Stomach smooth muscle (tissue), 2 donors: ENCODE measurements around the gene CHKB.

Experiments used
- H3K27ac ChIP-seq: one replicate; pipeline ENCODE4 v1.7.0; 2013; ENCODE audit warnings: mild to moderate bottlenecking, low read length, inconsistent platforms
- H3K27me3 ChIP-seq, 2 donors: one replicate each; pipeline ENCODE4 v1.7.0; 2013; ENCODE audit warnings: low read length in 2 of 2; ENCODE audit not compliant: insufficient read depth in 2 of 2, control insufficient read depth in 1 of 2
- H3K36me3 ChIP-seq, 2 donors: one replicate each; pipeline ENCODE4 v1.7.0; 2013; ENCODE audit warnings: low read length in 2 of 2; ENCODE audit not compliant: control insufficient read depth in 2 of 2, insufficient read depth in 2 of 2
- H3K4me1 ChIP-seq: one replicate; pipeline ENCODE4 v1.7.0; 2013; ENCODE audit warnings: low read length; ENCODE audit not compliant: control insufficient read depth, insufficient read depth
- H3K4me3 ChIP-seq, 2 donors: one replicate each; pipeline ENCODE4 v1.7.0; 2013; ENCODE audit warnings: low read length in 2 of 2
- H3K9ac ChIP-seq, 2 donors: one replicate each; pipeline ENCODE4 v1.7.0; 2013; ENCODE audit warnings: low read length in 2 of 2, mild to moderate bottlenecking in 1 of 2
- H3K9me3 ChIP-seq, 2 donors: one replicate each; pipeline ENCODE4 v1.7.0; 2013; ENCODE audit warnings: low read length in 2 of 2; ENCODE audit not compliant: control insufficient read depth in 2 of 2
- donor health status: healthy.
- donor health status: Pancreatic carcinoma.

Gene CHKB

GRCh38 chr22:50561401-50562358 is 21.0 kb downstream of the CHKB start:
- Histone ChIP-seq H3K4me3 (no peak overlapping the region), H3K9ac (no peak overlapping the region), H3K9me3 (no peaks in the 10 kb centered on the region), H3K4me1 (peaks cover 10% of the 10 kb centered on the region), H3K36me3 (no peaks in the 10 kb centered on the region), H3K27me3 (peaks cover 0 to 3% of the 10 kb centered on the region in 2 donors), H3K27ac (no peak overlapping the region)

DNA sequence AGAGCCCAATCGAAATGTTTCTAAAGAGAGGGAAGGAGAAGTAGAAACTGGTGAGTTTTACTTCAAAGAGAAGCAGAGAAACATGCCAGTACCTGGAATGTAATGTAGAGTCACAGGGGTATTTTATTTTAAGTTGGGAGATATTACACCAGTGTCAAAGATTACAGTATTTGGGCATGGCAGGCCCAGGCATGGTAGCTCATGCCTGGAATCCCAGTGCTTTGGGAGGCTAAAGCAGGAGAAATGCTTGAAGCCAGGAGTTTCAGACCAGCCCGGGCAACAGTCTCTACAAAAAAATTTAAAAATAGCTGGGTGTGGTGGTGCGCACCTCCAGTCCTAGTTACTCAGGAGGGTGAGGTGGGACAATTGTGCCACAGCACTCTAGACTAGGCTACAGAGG is 22.6 kb downstream of the CHKB start:
- Histone ChIP-seq H3K27ac (no peak overlapping the region), H3K9ac (no peak overlapping the region), H3K4me3 (no peak overlapping the region), H3K36me3 (no peaks in the 10 kb centered on the region), H3K9me3 (no peaks in the 10 kb centered on the region), H3K27me3 (peaks cover 0 to 3% of the 10 kb centered on the region in 2 donors), H3K4me1 (peaks cover 10% of the 10 kb centered on the region)

DNA sequence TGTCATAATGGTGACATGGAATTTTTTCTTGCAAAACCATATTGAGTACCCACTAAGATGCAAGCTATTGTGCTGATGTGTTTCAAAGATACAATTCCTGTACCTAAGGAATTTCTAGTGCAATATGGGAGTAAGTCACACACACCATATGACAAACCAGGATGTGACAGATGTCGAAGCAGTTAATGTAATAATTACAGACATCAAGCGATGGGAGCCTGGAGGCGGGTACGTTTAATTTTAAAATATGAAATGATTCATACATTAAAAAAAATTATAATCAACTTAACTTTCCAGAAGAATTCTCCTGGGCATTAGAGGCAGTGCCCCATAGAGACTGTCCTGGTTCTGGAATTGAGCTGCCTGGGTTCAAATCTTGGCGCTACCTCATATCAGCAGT is 25.9 kb downstream of the CHKB start:
- Histone ChIP-seq H3K9ac (no peak overlapping the region), H3K27ac (no peak overlapping the region), H3K9me3 (no peaks in the 10 kb centered on the region), H3K36me3 (no peaks in the 10 kb centered on the region), H3K4me3 (no peak overlapping the region), H3K4me1 (no peaks in the 10 kb centered on the region), H3K27me3 (peaks cover 0 to 7% of the 10 kb centered on the region in 2 donors)

- peaks cover 19 to 28% of the 10 kb centered on the region in 2 donors for H3K27me3 ChIP-seq
- no peak overlapping the region for H3K4me3 ChIP-seq
- no peaks in the 10 kb centered on the region for H3K36me3 ChIP-seq
- no peak overlapping the region for H3K9ac ChIP-seq
- H3K27ac ChIP-seq, result no peak overlapping the region
- no peaks in the 10 kb centered on the region for H3K9me3 ChIP-seq
- no peaks in the 10 kb centered on the region for H3K4me1 ChIP-seq
Observed at GRCh38 chr22:50553310-50553709, 29.3 kb downstream of the CHKB start.

DNA sequence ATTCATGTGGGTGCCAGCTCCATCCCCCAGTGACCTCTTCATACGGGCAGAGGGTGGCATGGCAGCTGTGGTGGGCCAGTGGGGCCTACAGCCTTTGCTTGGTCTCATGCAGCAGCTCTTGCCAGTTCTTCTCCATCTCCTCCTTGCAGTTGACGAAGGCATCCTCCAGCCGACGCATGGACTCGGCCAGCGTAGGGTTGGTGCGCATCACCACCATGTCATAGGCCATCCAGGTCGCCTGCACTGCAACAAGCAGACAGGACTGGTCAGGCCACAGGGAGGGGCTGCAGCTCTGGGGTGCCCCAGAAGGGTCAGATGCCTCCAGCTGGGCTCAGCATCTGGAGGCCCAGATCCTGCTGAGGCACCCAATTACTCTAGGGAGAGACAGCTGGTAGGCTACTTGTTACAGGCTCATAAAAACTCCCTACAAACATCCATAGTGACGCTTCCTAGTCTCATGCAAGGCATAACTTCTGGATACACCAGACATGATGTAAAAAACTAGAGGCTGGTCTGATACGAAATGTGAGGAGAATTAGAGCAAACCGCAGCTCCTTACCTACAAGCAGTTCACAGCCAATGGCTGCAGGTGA is 31.4 kb downstream of the CHKB start:
- H3K27me3 ChIP-seq, result peaks cover 21 to 36% of the 10 kb centered on the region in 2 donors

GRCh38 chr22:50550395-50550794 is 32.3 kb downstream of the CHKB start:
- Histone ChIP-seq H3K27me3 (peaks cover 29 to 41% of the 10 kb centered on the region in 2 donors), H3K4me3 (no peak overlapping the region)

More for the DNA sequence above, 31.4 kb downstream of the CHKB start:
- Histone ChIP-seq H3K9ac (no peak overlapping the region), H3K4me1 (peaks cover 3% of the 10 kb centered on the region), H3K4me3 (no peak overlapping the region), H3K9me3 (no peaks in the 10 kb centered on the region), H3K36me3 (no peaks in the 10 kb centered on the region), H3K27ac (no peak overlapping the region)

GRCh38 chr22:50548921-50549790 is 33.5 kb downstream of the CHKB start:
- Histone ChIP-seq H3K27me3 (peaks cover 39 to 51% of the 10 kb centered on the region in 2 donors), H3K4me1 (peaks cover 8% of the 10 kb centered on the region), H3K9me3 (no peaks in the 10 kb centered on the region), H3K36me3 (no peaks in the 10 kb centered on the region), H3K27ac (no peak overlapping the region), H3K4me3 (peak overlapping the region in 1 of 2 donors; percentile 35), H3K9ac (no peak overlapping the region)

More at GRCh38 chr22:50550395-50550794, 32.3 kb downstream of the CHKB start:
- Histone ChIP-seq H3K9me3 (no peaks in the 10 kb centered on the region), H3K9ac (no peak overlapping the region), H3K27ac (no peak overlapping the region), H3K4me1 (peaks cover 3% of the 10 kb centered on the region), H3K36me3 (no peaks in the 10 kb centered on the region)

DNA sequence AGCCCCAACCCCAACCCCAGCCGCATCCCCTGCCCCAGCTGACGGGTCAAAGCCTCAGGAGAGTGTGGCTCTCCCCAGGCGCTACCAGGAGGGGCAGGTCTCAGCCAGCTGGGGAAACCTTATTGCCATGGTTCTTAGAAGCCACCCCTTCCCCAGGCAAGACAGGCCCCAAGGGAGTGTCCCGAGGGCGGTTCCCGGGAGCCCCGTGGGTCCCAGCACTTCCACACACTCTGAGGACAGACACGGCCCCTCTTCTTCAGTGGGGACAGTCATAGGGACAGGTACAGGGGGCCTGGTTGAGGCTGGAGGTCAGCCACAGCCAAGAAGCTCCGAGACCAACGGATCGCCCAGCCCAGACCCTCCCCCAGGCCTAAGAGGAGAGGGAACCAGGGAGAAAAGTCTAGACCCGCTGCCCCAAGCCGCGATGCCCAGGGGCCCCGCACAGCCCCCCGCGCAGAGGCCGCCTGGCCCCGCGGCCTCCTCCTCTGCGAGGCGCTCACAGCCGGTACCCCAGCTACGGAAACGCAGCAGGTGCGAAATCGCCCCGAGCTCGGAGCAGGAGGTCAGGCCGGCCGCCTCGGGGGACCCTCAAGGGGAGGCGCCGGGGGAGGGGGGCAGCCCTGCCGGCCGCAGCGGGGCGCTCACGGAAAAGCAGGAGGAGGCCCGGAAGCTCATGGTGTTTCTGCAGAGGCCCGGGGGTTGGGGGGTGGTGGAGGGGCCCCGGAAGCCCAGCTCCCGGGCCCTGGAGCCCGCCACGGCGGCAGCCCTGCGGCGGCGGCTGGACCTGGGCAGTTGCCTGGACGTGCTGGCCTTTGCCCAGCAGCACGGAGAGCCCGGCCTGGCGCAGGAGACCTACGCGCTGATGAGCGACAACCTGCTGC is 34.4 kb downstream of the CHKB start:
- H3K9me3 ChIP-seq, result no peaks in the 10 kb centered on the region
- H3K9ac ChIP-seq, result no peak overlapping the region
- H3K27me3 ChIP-seq, result peaks cover 39 to 55% of the 10 kb centered on the region in 2 donors
- H3K27ac ChIP-seq, result no peak overlapping the region
- H3K4me3 ChIP-seq, result peak overlapping the region in 1 of 2 donors; percentile 35
- no peaks in the 10 kb centered on the region for H3K36me3 ChIP-seq
- H3K4me1 ChIP-seq, result peaks cover 10% of the 10 kb centered on the region

DNA sequence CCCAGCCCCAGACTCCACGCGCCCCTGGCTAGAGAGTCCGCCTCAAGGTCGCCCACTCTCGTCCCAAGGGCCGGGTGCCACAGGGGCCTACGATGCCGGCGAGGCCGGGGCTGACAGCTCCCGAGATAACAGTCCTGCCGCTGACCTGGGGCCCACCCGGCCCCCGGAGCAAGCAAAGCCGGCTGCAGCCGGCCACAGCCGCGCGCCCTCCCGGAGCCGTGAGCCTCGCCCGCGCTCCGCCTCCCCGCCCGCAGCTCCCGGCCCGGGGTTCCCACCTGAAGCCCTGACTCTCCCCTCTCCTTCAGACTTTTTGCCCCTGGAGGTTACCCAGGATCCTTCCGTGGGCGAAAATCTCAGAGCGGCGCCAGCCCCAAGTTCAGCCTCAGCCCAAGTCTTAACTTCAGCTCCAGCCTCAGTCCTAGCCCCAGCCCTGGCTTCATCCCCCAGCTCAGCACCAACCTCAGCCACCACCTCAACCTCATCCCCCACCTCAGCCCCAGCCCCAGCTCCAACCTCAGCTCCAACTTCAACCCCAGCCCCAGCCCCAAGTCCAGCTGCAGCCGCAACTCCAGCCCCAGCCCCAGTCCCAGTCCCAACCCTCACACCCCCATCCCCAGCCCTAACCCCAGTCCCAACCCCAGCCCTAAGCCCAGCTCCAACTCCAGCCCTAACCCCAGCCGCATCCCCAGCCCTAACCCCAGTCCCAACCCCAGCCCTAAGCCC is 35.2 kb downstream of the CHKB start:
- Histone ChIP-seq H3K9ac (no peak overlapping the region), H3K4me1 (peaks cover 10% of the 10 kb centered on the region), H3K9me3 (no peaks in the 10 kb centered on the region), H3K27ac (no peak overlapping the region), H3K27me3 (peaks cover 41 to 55% of the 10 kb centered on the region in 2 donors), H3K36me3 (no peaks in the 10 kb centered on the region), H3K4me3 (no peak overlapping the region)
